K562 (cell line): Measurements from ENCODE around the gene VPS37B. TPM values are rescaled to one million over a fixed set of nuclear protein-coding genes. Genes with fewer than 3 reads are reported as not detected.

Source experiments
- ATAC-seq: fragments of 200-7000 bp; cut with Tn5 transposase; 3 replicates; pipeline ENCODE4 v1.9.1; 2020; ENCODE audit warnings: moderate library complexity
- Bru-seq: library from RNA; stranded (reverse); fragments of 400-500 nt; gene quantifications from one replicate; lab custom pipeline; 2021; lab: Mats Ljungman, UMichigan
- BruChase-seq, 2 experiments: library from RNA; stranded (reverse); fragments of 400-500 nt; gene quantifications; one replicate each; lab custom pipeline; 2021; lab: Mats Ljungman, UMichigan
- BruUV-seq: library from RNA; stranded (reverse); fragments of 400-500 nt; replicated peaks from 2 replicates; lab custom pipeline; 2021; lab: Mats Ljungman, UMichigan
- CTCF ChIA-PET: fragments of 300-600 bp; formaldehyde crosslinking; extraction: SDS; loops from one replicate; lab custom pipeline; 2021; ENCODE audit warnings: low intra/inter-chr PET ratio; lab: Yijun Ruan, JAX
- POLR2A ChIA-PET: fragments of 300-600, 350-650 bp; sonication (Branson Sonifier 250); formaldehyde crosslinking; extraction: SDS; loops from one replicate; lab custom pipeline; 2021; ENCODE audit warnings: antibody characterized with exemption, inconsistent platforms; lab: Yijun Ruan, JAX
- DNase-seq, 4 experiments: peaks; one replicate each; pipeline versions ENCODE4 v3.0.0 to v3.0.0-alpha.2; 2011 to 2018; ENCODE audit warnings: low spot score in 3 of 4, mixed read lengths in 3 of 4; ENCODE audit errors: extremely low read depth in 1 of 4
- FAIRE-seq: peaks from 2 replicates; lab custom pipeline; 2011; peaks lifted over from hg19 to GRCh38; lab: Jason Lieb, UNC
- H2AFZ ChIP-seq: 2 replicates; pipeline ENCODE4 v1.6.0; 2011; ENCODE audit warnings: low read depth, low read length, control low read depth, inconsistent platforms
- H3K27ac ChIP-seq: fragments of 200-600 bp; 3 replicates; pipeline ENCODE4 v1.8.0; 2011; ENCODE audit warnings: low read depth, mild to moderate bottlenecking, control low read depth, inconsistent platforms, low read length, moderate library complexity, mixed read lengths; ENCODE audit errors: extremely low read depth
- H3K27me3 ChIP-seq, 2 experiments: fragments of 300-600 bp in 1 of 2; 2 replicates in 1 of 2; 3 replicates in 1 of 2; pipeline versions ENCODE4 v1.6.0 to v1.8.0; 2011; ENCODE audit warnings: inconsistent platforms in 2 of 2, low read length in 2 of 2, mild to moderate bottlenecking in 1 of 2, mixed read lengths in 1 of 2, moderate library complexity in 1 of 2; ENCODE audit not compliant: control insufficient read depth in 2 of 2, insufficient read depth in 2 of 2
- H3K36me3 ChIP-seq: fragments of 300-600 bp; 3 replicates; pipeline ENCODE4 v1.8.0; 2011; ENCODE audit warnings: mild to moderate bottlenecking, low read length, inconsistent platforms; ENCODE audit not compliant: control insufficient read depth, insufficient read depth
- H3K4me1 ChIP-seq, 2 experiments: fragments of 200-600 bp in 1 of 2; replicated peaks in 1 of 2; 2 replicates in 1 of 2; 3 replicates in 1 of 2; pipeline versions ENCODE4 v1.5.1 to v1.8.0; 2011; ENCODE audit warnings: inconsistent platforms in 2 of 2, low read length in 2 of 2, mild to moderate bottlenecking in 1 of 2, mixed read lengths in 1 of 2, moderate library complexity in 1 of 2; ENCODE audit not compliant: control insufficient read depth in 2 of 2, insufficient read depth in 2 of 2
- H3K4me2 ChIP-seq: 2 replicates; pipeline ENCODE4 v1.6.1; 2011; ENCODE audit warnings: low read length, control low read depth, inconsistent platforms, mixed read lengths; ENCODE audit not compliant: insufficient read depth
- H3K4me3 ChIP-seq: fragments of 200-600 bp; sonication (generic), shearing (Covaris generic); 2 replicates; pipeline ENCODE4 v1.5.1; 2016; ENCODE audit warnings: control low read depth, inconsistent platforms
- H3K79me2 ChIP-seq: fragments of 200-600 bp; 3 replicates; pipeline ENCODE4 v1.8.0; 2011; ENCODE audit warnings: low read length, inconsistent platforms; ENCODE audit not compliant: control insufficient read depth, insufficient read depth
- H3K9ac ChIP-seq, 2 experiments: 2 replicates each; pipeline versions ENCODE4 v1.6.0 to v1.6.1; 2011; ENCODE audit warnings: low read depth in 2 of 2, low read length in 2 of 2, control low read depth in 1 of 2, inconsistent platforms in 1 of 2, mild to moderate bottlenecking in 1 of 2, mixed read lengths in 1 of 2; ENCODE audit not compliant: insufficient read depth in 1 of 2
- H3K9me1 ChIP-seq: one replicate; pipeline ENCODE4 v1.6.0; 2011; ENCODE audit warnings: inconsistent platforms, mild to moderate bottlenecking, low read length, moderate library complexity; ENCODE audit not compliant: control insufficient read depth, insufficient read depth
- H3K9me3 ChIP-seq: replicated peaks from 2 replicates; pipeline ENCODE4 v1.5.1; 2011; ENCODE audit warnings: low read depth, low read length, inconsistent platforms; ENCODE audit not compliant: control insufficient read depth, insufficient read depth
- H4K20me1 ChIP-seq: replicated peaks from 2 replicates; pipeline ENCODE4 v1.6.1; 2011; ENCODE audit warnings: low read length, inconsistent platforms, mixed read lengths; ENCODE audit not compliant: control insufficient read depth, insufficient read depth
- BDP1 ChIP-seq: IDR thresholded peaks from 3 replicates; pipeline ENCODE4 v1.6.1; 2011; ENCODE audit not compliant: insufficient read length, insufficient read depth
- CBX2 ChIP-seq: fragments of 200-600 bp; sonication (generic); IDR thresholded peaks from one replicate; pipeline ENCODE4 v1.6.1; 2012; ENCODE audit warnings: mild to moderate bottlenecking, low read length, inconsistent platforms; ENCODE audit not compliant: insufficient read depth, poor library complexity, severe bottlenecking
- CREB3L1 ChIP-seq: fragments of 450-650 bp; IDR thresholded peaks from 2 replicates; pipeline ENCODE4 v1.6.1; 2014; ENCODE audit warnings: low read depth, mild to moderate bottlenecking, moderate library complexity, borderline replicate concordance
- HES1 ChIP-seq: fragments of 450-650 bp; IDR thresholded peaks from 2 replicates; pipeline ENCODE4 v1.6.1; 2016; ENCODE audit warnings: low read depth, mild to moderate bottlenecking, moderate library complexity
- KDM4B ChIP-seq, 2 experiments: fragments of 450-650 bp in 1 of 2; sonication (generic) in 1 of 2; IDR thresholded peaks; 2 replicates each; pipeline ENCODE4 v1.6.1; 2016 to 2017; ENCODE audit warnings: borderline replicate concordance in 2 of 2, antibody characterized with exemption in 1 of 2, low read depth in 1 of 2, mild to moderate bottlenecking in 1 of 2
- SRSF1 ChIP-seq: fragments of 200-400 bp; formaldehyde crosslinking; IDR thresholded peaks from 2 replicates; pipeline ENCODE4 v1.6.1; 2017; ENCODE audit warnings: mild to moderate bottlenecking, low read depth, low read length, moderate library complexity
- XRCC3 ChIP-seq: fragments of 450-650 bp; IDR thresholded peaks from 2 replicates; pipeline ENCODE4 v1.6.1; 2017; ENCODE audit warnings: mild to moderate bottlenecking, moderate library complexity
- ZBTB33 ChIP-seq: sonication (generic); formaldehyde crosslinking; IDR thresholded peaks from 2 replicates; pipeline ENCODE4 v1.8.1; 2023; ENCODE audit warnings: mild to moderate bottlenecking, missing genetic modification reagents
- ZC3H4 ChIP-seq: sonication (generic); formaldehyde crosslinking; IDR thresholded peaks from 2 replicates; pipeline ENCODE4 v1.9.0; 2021; ENCODE audit warnings: missing genetic modification reagents, borderline replicate concordance
- ZNF224 ChIP-seq: sonication (generic); formaldehyde crosslinking; IDR thresholded peaks from 2 replicates; pipeline ENCODE4 v1.8.0; 2022; ENCODE audit warnings: mild to moderate bottlenecking, missing genetic modification reagents
- WGBS: fragments of 100-300 bp; shearing (Covaris generic); methylation state at CpG from one replicate; pipeline ENCODE4 v1.1.6; 2016; ENCODE audit warnings: low coverage, mixed read lengths; ENCODE audit not compliant: insufficient coverage; ENCODE audit errors: missing lambda C conversion rate; 5-methylcytosine and 5-hydroxymethylcytosine counted together
- in situ Hi-C: fragments of 300-500 bp; cut with MboI; formaldehyde crosslinking; loops from 4 replicates; pipeline ENCODE4 v1.15.0; 2018; ENCODE audit warnings: inconsistent platforms, mixed read lengths
- intact Hi-C: fragments of 100-400 bp; cut with micrococcal nuclease; formaldehyde crosslinking; loops from 2 replicates; pipeline ENCODE4 v1.14.2; 2022
- long read RNA-seq, 3 experiments: library from polyadenylated mRNA in 2 of 3; library from RNA in 1 of 3; unstranded in 2 of 3; stranded (forward) in 1 of 3; transcript quantifications; one replicate each; pipeline ENCODE4 v2.0.0, GENCODE V29; 2019 to 2022
- polyA minus RNA-seq, 3 experiments: library from RNA; depleted of rRNA, polyadenylated mRNA; stranded (reverse); fragments of >200 nt; gene quantifications; 2 replicates each; pipeline ENCODE4 v1.2.3, GENCODE V29; 2011
- polyA plus RNA-seq, 8 experiments: library from polyadenylated mRNA; depleted of rRNA in 4 of 8; stranded (reverse) in 5 of 8; unstranded in 3 of 8; fragments of >200 nt; fragmentation: Nextera tagmentation in 2 of 8; fragmentation: Illumina TruSeq in 1 of 8; extraction: Ambion mirVana in 2 of 8; extraction: Trizol in 1 of 8; gene quantifications; 2 replicates each; pipeline versions ENCODE4 v1.2.1 to v1.2.3, GENCODE V29; 2011 to 2014; ENCODE audit warnings: inconsistent platforms in 1 of 8, missing spikeins in 1 of 8
- total RNA-seq, 7 experiments: library from RNA; depleted of rRNA in 6 of 7; stranded (reverse); fragments of >200 nt in 6 of 7; fragmentation: Illumina TruSeq in 2 of 7; extraction: Trizol in 2 of 7; gene quantifications; 2 replicates each; pipeline versions ENCODE4 v1.2.1 to v1.2.3, GENCODE V29; 2011 to 2021; ENCODE audit warnings: low replicate concordance in 1 of 7

VPS37B gene
- total RNA-seq (2011; cell fraction: chromatin; rRNA removed; ENCODE audit: low replicate concordance) = 49.3 and 58.0 TPM in 2 replicates
- 33.2 and 33.4 TPM in 2 replicates for total RNA-seq (2011; cell fraction: nucleolus; rRNA removed)
- total RNA-seq (2011; cell fraction: nucleoplasm; rRNA removed) = 41.1 and 66.6 TPM in 2 replicates
- 27.9 and 34.1 TPM in 2 replicates for total RNA-seq (2014; rRNA removed)
- 9.5 and 12.3 TPM in 2 replicates for total RNA-seq (2014; rRNA removed; fragmentation: Illumina TruSeq; extraction: Trizol)
- total RNA-seq (2015; rRNA removed; fragmentation: Illumina TruSeq; extraction: Trizol) = 18.1 and 18.5 TPM in 2 replicates
- total RNA-seq (2021) = 35.8 and 37.4 TPM in 2 replicates
- polyA plus RNA-seq (2011; rRNA removed) = 13.8 TPM in 2 replicates
- polyA plus RNA-seq (2011; cell fraction: cytosol; rRNA removed) = 19.4 and 30.1 TPM in 2 replicates
- 22.7 and 30.0 TPM in 2 replicates for polyA plus RNA-seq (2011; cell fraction: nucleus; rRNA removed)
- 18.5 and 22.9 TPM in 2 replicates for polyA plus RNA-seq (2012)
- 17.9 and 24.0 TPM in 2 replicates for polyA plus RNA-seq (2014; fragmentation: Illumina TruSeq; extraction: Trizol)
- under 1 TPM; 0.28 to 0.34 TPM for polyA plus RNA-seq (2014; fragmentation: Nextera tagmentation; extraction: Ambion mirVana)
- polyA plus RNA-seq (2014; rRNA removed) = 24.7 and 33.3 TPM in 2 replicates
- 12.2 and 15.1 TPM in 2 replicates for polyA minus RNA-seq (2011; rRNA and poly(A)+ RNA removed)
- 13.9 and 17.0 TPM in 2 replicates for polyA minus RNA-seq (2011; cell fraction: cytosol; rRNA and poly(A)+ RNA removed)
- polyA minus RNA-seq (2011; cell fraction: nucleus; rRNA and poly(A)+ RNA removed) = 11.8 and 13.6 TPM in 2 replicates
- percentile 94 among the genes with signal in this experiment for Bru-seq, nascent RNA
- BruChase-seq, experiment 1, labeled RNA remaining after a 2-hour chase = percentile 95 among the genes with signal in this experiment
- BruChase-seq, experiment 2, labeled RNA remaining after a 6-hour chase = percentile 94 among the genes with signal in this experiment
- long read RNA-seq, experiment 1, transcript VPS37B-201 (4 exons, 3,028 nt) = major isoform, 27 of 173 reads
- long read RNA-seq, experiment 1, partial matches to known transcripts = 2 of 173 reads
- long read RNA-seq, experiment 1, other reads (novel, unspliced or antisense) = 144 of 173 reads
- long read RNA-seq, experiment 2, transcript VPS37B-201 (4 exons, 3,028 nt) = major isoform, 28 of 62 reads
- long read RNA-seq, experiment 2, partial matches to known transcripts = 3 of 62 reads
- long read RNA-seq, experiment 2, other reads (novel, unspliced or antisense) = 31 of 62 reads
- long read RNA-seq, experiment 3, partial matches to known transcripts = 0 of 9 reads
- long read RNA-seq, experiment 3, other reads (novel, unspliced or antisense) = 8 of 9 reads

- H4K20me1 ChIP-seq = peaks cover 15% of the 10 kb centered on the region; the same call in 1 of the 2 replicates
- H3K4me1 ChIP-seq = peaks cover 16 to 41% of the 10 kb centered on the region in 2 experiments
- H3K4me2 ChIP-seq = peak within 1 kb of the TSS; percentile 92
- no peaks in the 10 kb centered on the region for H3K27me3 ChIP-seq
- intact Hi-C loops = no loop called here
- peaks cover 49% of the 10 kb centered on the region for H3K79me2 ChIP-seq
- peaks cover 14% of the 10 kb centered on the region; the same call in 2 of the 3 replicates for H3K36me3 ChIP-seq
- peak within 1 kb of the TSS; percentile 80 for H2AFZ ChIP-seq
- ChIA-PET CTCF (no interaction called here), POLR2A (interaction anchor here (1.8 kb wide), 1 partner anchor 10 kb away, joined by 6 read pairs; no protein-coding TSS in a partner anchor)
- H3K9me3 ChIP-seq = no peaks in the 10 kb centered on the region
- peak within 1 kb of the TSS; percentile 92 for H3K27ac ChIP-seq
- BruUV-seq = no TSS peak
- H3K9ac ChIP-seq = peak within 1 kb of the TSS; percentile 95 to 96
- in situ Hi-C loops = no loop called here
- DNase-seq (peak; percentile 92 to 99 (median 98)), ATAC-seq (peak; percentile 83), FAIRE-seq (peak; percentile 75)
- H3K9me1 ChIP-seq = no peaks in the 10 kb centered on the region
- peak within 1 kb of the TSS; percentile 86 for H3K4me3 ChIP-seq
- WGBS = 12% methylated on average over 68 of the region's 81 CpGs
- peak; percentile 93 for TF ChIP-seq ZBTB33 (CRISPR knock-in tag)
- TF ChIP-seq ZC3H4 (CRISPR knock-in tag) = no peak
- peak; percentile 80; the same call in 1 of the 2 replicates for TF ChIP-seq ZNF224 (CRISPR knock-in tag)
- TF ChIP-seq XRCC3 = no peak
- TF ChIP-seq BDP1 = no peak
- peak; percentile 83 for TF ChIP-seq CREB3L1
- no peak for TF ChIP-seq CBX2
- TF ChIP-seq HES1 = no peak
- TF ChIP-seq KDM4B (IDR thresholded peaks at IDR 0.05; ENCODE audit: borderline replicate concordance in 2 of 2, low read depth in 1 of 2) = peak in 1 of 2 experiments; percentile 99; a peak in 2 of 4 replicates
- TF ChIP-seq SRSF1 = no peak
These were observed at the start of gene VPS37B for GRCh38 chr12:122895704-122896636. Gene VPS37B, minus strand, starts transcription at chr12:122896124. Its CDS starts 62 bp downstream, at chr12:122896062.
